Nephron progenitor cell (in vitro differentiated cells): Measurements from ENCODE around the gene ANKRD65.
A peak's percentile ranks its signal among the peaks of the same experiment; 100 is the strongest.

ENCODE experiments used
- DNase-seq: peaks from one replicate; pipeline ENCODE4 v3.0.0; 2021
- H3K27ac Mint-ChIP-seq: 2 replicates; pipeline ENCODE4 v1.8.0; 2021; ENCODE audit warnings: mild to moderate bottlenecking, moderate library complexity, mixed read lengths
- H3K27me3 Mint-ChIP-seq: 2 replicates; pipeline ENCODE4 v1.8.0; 2021; ENCODE audit warnings: mild to moderate bottlenecking, low read depth, mixed read lengths; ENCODE audit not compliant: poor library complexity
- H3K36me3 Mint-ChIP-seq: 2 replicates; pipeline ENCODE4 v1.8.0; 2021; ENCODE audit warnings: low read depth, mixed read lengths
- H3K4me1 Mint-ChIP-seq: 2 replicates; pipeline ENCODE4 v1.8.0; 2021; ENCODE audit warnings: mixed read lengths
- H3K4me3 Mint-ChIP-seq: 2 replicates; pipeline ENCODE4 v1.8.0; 2021; ENCODE audit warnings: mild to moderate bottlenecking, moderate library complexity, mixed read lengths
- H3K9me3 Mint-ChIP-seq: 2 replicates; pipeline ENCODE4 v1.8.0; 2021; ENCODE audit warnings: mild to moderate bottlenecking, moderate library complexity, mixed read lengths
- CTCF ChIP-seq: fragments of 200-600 bp; sonication (generic); IDR thresholded peaks from 2 replicates; pipeline ENCODE4 v1.5.0; 2021; ENCODE audit warnings: antibody characterized with exemption

ANKRD65 gene

GRCh38 chr1:1402072-1402900, 18.8 kb downstream of the ANKRD65 start:
- peak; percentile 36 for TF ChIP-seq CTCF
- Mint-ChIP-seq H3K4me3 (peak overlapping the region; percentile 64), H3K9me3 (no peaks in the 10 kb centered on the region), H3K27me3 (peaks cover 2% of the 10 kb centered on the region), H3K4me1 (peaks cover 53% of the 10 kb centered on the region), H3K27ac (peak overlapping the region; percentile 92), H3K36me3 (peaks cover 45% of the 10 kb centered on the region)
- peak; percentile 47 for DNase-seq

- Mint-ChIP-seq H3K4me1 (peaks cover 53% of the 10 kb centered on the region), H3K27ac (no peak overlapping the region)
These were observed 19.5 kb downstream of the ANKRD65 start for GRCh38 chr1:1401457-1402010.

GRCh38 chr1:1400576-1401456, 20.3 kb downstream of the ANKRD65 start:
- Mint-ChIP-seq H3K4me1 (peaks cover 46% of the 10 kb centered on the region), H3K27ac (no peak overlapping the region), H3K27me3 (peaks cover 2% of the 10 kb centered on the region), H3K36me3 (peaks cover 48% of the 10 kb centered on the region), H3K4me3 (peak overlapping the region; percentile 97), H3K9me3 (no peaks in the 10 kb centered on the region)
- no peak for TF ChIP-seq CTCF
- DNase-seq: no peak

More at GRCh38 chr1:1401457-1402010, 19.5 kb downstream of the ANKRD65 start:
- no peak for TF ChIP-seq CTCF
- H3K27me3 Mint-ChIP-seq: peaks cover 2% of the 10 kb centered on the region
- H3K4me3 Mint-ChIP-seq: peak overlapping the region; percentile 63
- H3K36me3 Mint-ChIP-seq: peaks cover 47% of the 10 kb centered on the region
- H3K9me3 Mint-ChIP-seq: no peaks in the 10 kb centered on the region
- no peak for DNase-seq

- H3K27ac Mint-ChIP-seq: peak overlapping the region; percentile 92
- H3K4me1 Mint-ChIP-seq: peaks cover 46% of the 10 kb centered on the region
- no peak for TF ChIP-seq CTCF
- DNase-seq: no peak
- H3K27me3 Mint-ChIP-seq: peaks cover 2% of the 10 kb centered on the region
- no peaks in the 10 kb centered on the region for H3K9me3 Mint-ChIP-seq
- H3K4me3 Mint-ChIP-seq: peak overlapping the region; percentile 97
- peaks cover 49% of the 10 kb centered on the region for H3K36me3 Mint-ChIP-seq
These were observed 21.1 kb downstream of the ANKRD65 start for GRCh38 chr1:1399872-1400575.

- H3K36me3 Mint-ChIP-seq: peaks cover 52% of the 10 kb centered on the region
- peak; percentile 51 for TF ChIP-seq CTCF
- H3K4me3 Mint-ChIP-seq: peak within 1 kb of the TSS; percentile 97
- no peaks in the 10 kb centered on the region for H3K9me3 Mint-ChIP-seq
- H3K27me3 Mint-ChIP-seq: peaks cover 2% of the 10 kb centered on the region
- peak within 1 kb of the TSS; percentile 92 for H3K27ac Mint-ChIP-seq
- peaks cover 46% of the 10 kb centered on the region for H3K4me1 Mint-ChIP-seq
- peak; percentile 100 for DNase-seq
These were observed 21.7 kb downstream of the ANKRD65 start, which contains the start of gene CCNL2 for GRCh38 chr1:1399187-1399871. Gene CCNL2, minus strand, starts transcription at chr1:1399335. Its CDS starts 29 bp downstream, at chr1:1399306.
